ENCODE results near the gene SLC9A4. TPM values are rescaled to one million over a fixed set of nuclear protein-coding genes. Genes with fewer than 3 reads are reported as not detected.

SLC9A4 gene
- total RNA-seq, 2 donors from 2014 or later, result not detected

Small RNA genes within 50 kb of the gene (microRNA-seq; reads per million reads assigned to microRNA genes)
- 0.27 to 1.2 reads per million in 2 donors for gene MIR4772

Other genes with a start within 250 kb of the SLC9A4 start
- gene IL1RL1, start 161.7 kb upstream of the SLC9A4 start, total RNA-seq, result 10 to 100 TPM in 1 of 2 donors, 1 to 10 TPM in 1; 1.8 to 54.0 TPM
- gene IL18R1, start 117.4 kb upstream of the SLC9A4 start, total RNA-seq, result 1 to 10 TPM; 1.2 to 5.5 TPM
- 1 to 10 TPM; 1.1 to 1.3 TPM for gene IL18RAP, start 50.1 kb upstream of the SLC9A4 start, total RNA-seq
- under 1 TPM in 1 of 2 donors, not detected in 1; 0.03 TPM for gene SLC9A2, start 146.3 kb downstream of the SLC9A4 start, total RNA-seq